Thyroid gland (tissue), 4 donors: ENCODE measurements around the gene ITGB2. TPM values are rescaled to one million over a fixed set of nuclear protein-coding genes. Genes with fewer than 3 reads are reported as not detected.

ENCODE experiments used
- DNase-seq, 2 donors: peaks; one replicate each; pipeline ENCODE4 v3.0.0-alpha.2; 2019
- H3K27ac ChIP-seq, 3 donors: fragments of 200-600 bp; sonication (generic); 1 replicate in 2 of 3; 2 replicates in 1 of 3; pipeline ENCODE4 v1.5.1; 2016 to 2019; ENCODE audit warnings: mild to moderate bottlenecking in 1 of 3, moderate library complexity in 1 of 3
- H3K27me3 ChIP-seq: fragments of 200-600 bp; sonication (generic); one replicate; pipeline ENCODE4 v1.5.1; 2019
- H3K36me3 ChIP-seq, 2 donors: fragments of 200-600 bp; sonication (generic); one replicate each; pipeline ENCODE4 v1.5.1; 2016 to 2019
- H3K4me1 ChIP-seq, 2 donors: fragments of 200-600 bp; sonication (generic); one replicate each; pipeline ENCODE4 v1.5.1; 2017 to 2019
- H3K4me3 ChIP-seq, 3 donors: fragments of 200-600 bp; sonication (generic); replicated peaks in 1 of 3; 1 replicate in 2 of 3; 2 replicates in 1 of 3; pipeline ENCODE4 v1.5.1; 2016; ENCODE audit warnings: mild to moderate bottlenecking in 1 of 3
- H3K9me3 ChIP-seq: fragments of 200-600 bp; sonication (generic); one replicate; pipeline ENCODE4 v1.5.1; 2017
- CTCF ChIP-seq, 6 experiments: fragments of 200-600 bp in 3 of 6; fragments of 450-650 bp in 3 of 6; sonication (generic) in 3 of 6; IDR thresholded peaks; one replicate each; pipeline ENCODE4 v1.5.1; 2016 to 2019; ENCODE audit warnings: antibody characterized with exemption in 6 of 6, mild to moderate bottlenecking in 2 of 6, inconsistent platforms in 1 of 6, moderate library complexity in 1 of 6
- POLR2A ChIP-seq, 2 donors: fragments of 450-650 bp; IDR thresholded peaks; one replicate each; pipeline ENCODE4 v1.6.1; 2017; ENCODE audit warnings: antibody characterized with exemption in 2 of 2, mild to moderate bottlenecking in 2 of 2, moderate library complexity in 1 of 2
- WGBS, 2 donors: methylation state at CpG; one replicate each; pipeline ENCODE4 v1.1.5; 2017; 5-methylcytosine and 5-hydroxymethylcytosine counted together
- intact Hi-C: fragments of 100-400 bp; cut with DNase I; formaldehyde crosslinking; loops from one replicate; pipeline ENCODE4 v1.15.1; 2023
- total RNA-seq, 4 donors: library from RNA; depleted of rRNA; stranded (reverse); fragments of >200 nt; gene quantifications; one replicate each; pipeline ENCODE4 v1.2.3, GENCODE V29; 2016

ITGB2 gene
- total RNA-seq, 4 donors from 2014 or later = 18.4 to 79.4 (median 27.5) TPM

DNA sequence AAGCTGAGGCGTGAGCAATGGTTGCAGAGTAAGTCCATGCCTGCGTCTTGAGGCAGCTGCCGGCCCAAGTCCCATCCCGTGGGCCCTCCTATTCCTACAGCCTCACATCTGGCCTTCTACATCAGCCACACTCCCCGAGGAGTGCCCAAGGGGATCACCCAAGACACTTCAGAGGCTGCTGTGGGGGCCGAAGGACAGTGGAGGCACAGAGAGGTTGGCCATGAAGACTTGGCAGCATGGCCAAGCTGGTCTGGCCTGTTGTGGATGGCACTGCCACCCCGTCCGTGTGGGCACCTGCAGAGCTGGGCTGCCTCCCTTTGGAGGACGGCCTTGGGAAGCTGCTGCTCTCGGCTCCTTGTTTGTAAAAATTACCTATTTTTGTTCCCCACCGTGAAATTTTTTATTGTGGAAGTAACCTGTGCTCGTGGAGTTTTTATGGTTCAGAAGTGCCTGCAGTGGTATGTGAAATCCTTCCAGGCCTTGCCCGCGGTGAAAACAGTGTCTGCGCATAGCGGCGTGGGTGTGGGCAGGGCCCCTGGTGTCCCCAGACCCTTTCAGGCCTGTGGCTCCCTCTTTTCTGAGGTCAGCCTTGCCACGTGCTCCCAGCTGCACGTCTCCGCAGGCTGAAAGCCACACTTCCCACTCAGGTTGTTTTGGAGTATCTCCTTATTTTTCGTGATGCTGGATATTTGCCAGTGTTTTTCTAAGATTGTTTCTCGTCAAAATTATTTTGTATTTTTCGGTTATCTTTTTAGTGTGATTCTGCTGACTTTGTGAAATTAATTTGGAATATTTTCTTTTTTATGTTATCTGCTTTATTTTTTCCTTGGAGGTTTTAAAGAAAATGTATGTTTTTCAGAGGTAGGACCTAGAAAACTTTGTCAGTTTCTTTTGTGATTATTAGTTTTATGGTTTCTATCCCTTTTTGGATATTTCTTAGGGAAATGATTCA is 39.7 kb upstream of the ITGB2 start:
- Histone ChIP-seq H3K4me3 (no peak overlapping the region), H3K27me3 (no peaks in the 10 kb centered on the region), H3K36me3 (peaks cover 0 to 4% of the 10 kb centered on the region in 2 donors), H3K27ac (no peak overlapping the region), H3K4me1 (peaks cover 4 to 35% of the 10 kb centered on the region in 2 donors), H3K9me3 (no peaks in the 10 kb centered on the region)
- DNase-seq = no peak
- intact Hi-C loops = no loop called here
- TF ChIP-seq POLR2A (IDR thresholded peaks at IDR 0.05) = no peak
- TF ChIP-seq CTCF (IDR thresholded peaks at IDR 0.05) = no peak
- 93 to 97% methylated on average over 22 to 23 of the region's 23 CpGs for WGBS, 2 donors

DNA sequence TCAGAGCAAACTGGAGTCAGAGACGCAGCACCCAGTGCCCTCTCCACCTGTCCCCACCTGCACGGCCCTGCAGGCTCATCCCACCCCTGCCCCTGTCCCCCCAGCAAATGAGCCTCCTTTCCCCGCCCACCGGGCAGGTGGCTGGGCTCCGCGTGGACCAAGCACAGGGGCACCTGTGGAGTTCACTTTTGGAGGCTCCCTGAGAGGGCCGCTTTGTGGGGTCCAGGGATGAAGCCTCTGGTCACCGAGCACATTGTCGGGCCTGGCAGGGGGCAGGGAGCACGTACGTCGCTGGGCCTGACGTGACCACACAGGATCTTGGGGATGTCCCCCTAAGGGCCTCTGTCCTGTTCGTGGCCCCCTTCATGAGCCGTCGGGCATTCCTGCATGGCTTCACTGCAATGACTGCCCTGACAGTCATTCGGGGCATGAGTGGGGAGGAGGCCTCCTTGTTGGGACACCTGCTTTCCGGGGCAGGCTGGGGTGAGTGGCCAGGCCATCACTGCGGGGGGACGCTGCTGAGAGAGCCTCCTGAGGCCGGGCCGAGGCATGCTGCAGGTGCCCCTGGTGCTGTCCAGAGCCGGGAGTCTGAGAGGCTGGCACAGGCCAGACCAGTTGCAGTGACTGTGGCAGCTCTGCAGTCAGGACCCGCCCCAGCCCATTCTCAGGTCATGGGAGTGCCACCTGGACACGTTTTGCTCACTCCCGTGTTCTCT is 38.8 kb upstream of the ITGB2 start:
- Histone ChIP-seq H3K36me3 (peaks cover 0 to 4% of the 10 kb centered on the region in 2 donors), H3K27me3 (no peaks in the 10 kb centered on the region), H3K9me3 (no peaks in the 10 kb centered on the region), H3K4me3 (no peak overlapping the region), H3K27ac (no peak overlapping the region), H3K4me1 (peaks cover 4 to 34% of the 10 kb centered on the region in 2 donors)
- TF ChIP-seq POLR2A (IDR thresholded peaks at IDR 0.05) = no peak
- no peak for TF ChIP-seq CTCF (IDR thresholded peaks at IDR 0.05)
- intact Hi-C loops = loop anchor here (10.0 kb wide), 1 partner anchor 115 kb away; the partner anchor contains the start of gene ADARB1
- 91 to 94% methylated on average over 9 to 23 of the region's 26 CpGs for WGBS, 2 donors
- DNase-seq = no peak

- H3K27ac ChIP-seq = no peak overlapping the region
- intact Hi-C loops = loop anchor here (10.0 kb wide), 1 partner anchor 116 kb away; the partner anchor contains the start of gene ADARB1
- peak; percentile 28 to 34 for DNase-seq
- H3K4me1 ChIP-seq = peaks cover 4 to 34% of the 10 kb centered on the region in 2 donors
- peaks cover 0 to 4% of the 10 kb centered on the region in 2 donors for H3K36me3 ChIP-seq
- TF ChIP-seq CTCF (IDR thresholded peaks at IDR 0.05) (no peak), POLR2A (IDR thresholded peaks at IDR 0.05) (no peak)
- H3K4me3 ChIP-seq = no peak overlapping the region
- WGBS, 2 donors = 58% methylated on average over 9 to 15 of the region's 28 CpGs
- no peaks in the 10 kb centered on the region for H3K9me3 ChIP-seq
- H3K27me3 ChIP-seq = no peaks in the 10 kb centered on the region
Measured at GRCh38 chr21:44958471-44959191, 37.9 kb upstream of the ITGB2 start.

DNA sequence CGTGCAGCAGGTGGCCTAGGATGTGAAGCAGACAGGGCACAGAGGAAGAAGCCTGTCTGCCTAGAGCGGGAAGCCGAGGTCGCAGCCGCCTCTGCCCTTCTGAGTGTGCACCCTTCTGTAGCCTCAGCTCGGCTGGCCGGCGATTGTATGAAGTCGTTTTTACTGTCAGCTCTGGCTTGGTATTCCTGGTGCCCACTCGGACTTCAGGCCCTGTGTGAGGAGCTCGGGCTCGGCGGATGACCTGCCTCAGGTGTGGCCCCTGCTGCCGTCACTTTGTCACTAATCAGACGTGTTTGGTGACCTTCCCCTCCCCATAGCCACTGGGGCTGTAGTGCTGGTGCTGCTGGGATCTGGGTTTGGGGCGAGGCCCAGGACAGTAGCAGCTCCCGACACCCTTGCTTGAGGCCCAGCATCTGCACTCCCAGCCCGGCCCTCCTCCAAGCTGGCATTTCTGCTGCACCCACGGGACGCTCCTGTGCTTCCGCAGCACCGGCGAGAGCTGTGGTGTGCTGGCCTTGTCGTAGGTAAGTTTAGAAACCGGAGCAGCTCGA is 37.3 kb upstream of the ITGB2 start:
- Histone ChIP-seq H3K4me1 (peaks cover 4 to 32% of the 10 kb centered on the region in 2 donors), H3K9me3 (no peaks in the 10 kb centered on the region), H3K27me3 (no peaks in the 10 kb centered on the region), H3K4me3 (no peak overlapping the region), H3K27ac (no peak overlapping the region), H3K36me3 (peaks cover 0 to 4% of the 10 kb centered on the region in 2 donors)
- TF ChIP-seq POLR2A (IDR thresholded peaks at IDR 0.05) (no peak), CTCF (IDR thresholded peaks at IDR 0.05) (no peak)
- WGBS, 2 donors = 52 to 90% methylated on average over 7 to 14 of the region's 26 CpGs
- intact Hi-C loops = loop anchor here (10.0 kb wide), 1 partner anchor 117 kb away; the partner anchor contains the start of gene ADARB1
- DNase-seq = no peak
